HepG2 (cell line): ENCODE results near the gene SMIM14. TPM values are rescaled to one million over a fixed set of nuclear protein-coding genes. Genes with fewer than 3 reads are reported as not detected.
"Not testable (repeated sequence)": the region's sequence is repeated elsewhere in the genome, so short reads cannot be mapped to it uniquely, and the experiment has no call there.

ENCODE experiments used
- ATAC-seq: fragments of 200-7000 bp; cut with Tn5 transposase; 3 replicates; pipeline ENCODE4 v1.9.1; 2020; ENCODE audit warnings: mild to moderate bottlenecking, moderate library complexity
- BruUV-seq: library from RNA; stranded (reverse); fragments of 400-500 nt; replicated peaks from 2 replicates; lab custom pipeline; 2021; lab: Mats Ljungman, UMichigan
- CTCF ChIA-PET: fragments of 300-600 bp; formaldehyde crosslinking; extraction: SDS; loops from one replicate; lab custom pipeline; 2021; ENCODE audit warnings: low total read pairs, inconsistent platforms, low intra/inter-chr PET ratio; lab: Yijun Ruan, JAX
- POLR2A ChIA-PET: fragments of 350-600 bp; sonication (Branson Sonifier 250); formaldehyde crosslinking; loops from one replicate; lab custom pipeline; 2020; ENCODE audit warnings: antibody characterized with exemption, inconsistent platforms; lab: Yijun Ruan, JAX
- DNase-seq: peaks from one replicate; pipeline ENCODE4 v3.0.0-alpha.2; 2015; ENCODE audit warnings: low spot score
- FAIRE-seq: peaks from 3 replicates; lab custom pipeline; 2011; peaks lifted over from hg19 to GRCh38; lab: Jason Lieb, UNC
- H2AFZ ChIP-seq: one replicate; pipeline ENCODE4 v1.6.1; 2011; ENCODE audit warnings: low read length, inconsistent platforms
- H3K27ac ChIP-seq: fragments of 300-600 bp; 3 replicates; pipeline ENCODE4 v1.8.0; 2011; ENCODE audit warnings: mixed run types, mild to moderate bottlenecking, mixed read lengths, low read length, inconsistent platforms; ENCODE audit not compliant: insufficient read depth; ENCODE audit errors: extremely low read length
- H3K27me3 ChIP-seq, 2 experiments: fragments of 200-600 bp in 1 of 2; 2 replicates in 1 of 2; 3 replicates in 1 of 2; pipeline versions ENCODE4 v1.6.0 to v1.8.0; 2011; ENCODE audit warnings: low read length in 2 of 2, mild to moderate bottlenecking in 2 of 2, moderate library complexity in 2 of 2, inconsistent platforms in 1 of 2; ENCODE audit not compliant: insufficient read depth in 2 of 2, control insufficient read depth in 1 of 2
- H3K36me3 ChIP-seq, 2 experiments: fragments of 200-600 bp in 1 of 2; replicated peaks in 1 of 2; 2 replicates in 1 of 2; 3 replicates in 1 of 2; pipeline versions ENCODE4 v1.5.1 to v1.8.0; 2011; ENCODE audit warnings: low read length in 2 of 2, inconsistent platforms in 1 of 2; ENCODE audit not compliant: insufficient read depth in 2 of 2, control insufficient read depth in 1 of 2
- H3K4me1 ChIP-seq: 2 replicates; pipeline ENCODE4 v1.5.1; 2012; ENCODE audit warnings: low read length, inconsistent platforms; ENCODE audit not compliant: insufficient read depth
- H3K4me2 ChIP-seq: 2 replicates; pipeline ENCODE4 v1.6.0; 2011; ENCODE audit warnings: low read depth, low read length, inconsistent platforms
- H3K4me3 ChIP-seq, 3 experiments: fragments of 200-600 bp in 1 of 3; sonication (generic), shearing (Covaris generic) in 1 of 3; replicated peaks in 1 of 3; 2 replicates each; pipeline ENCODE4 v1.5.1; 2011 to 2016; ENCODE audit warnings: low read length in 3 of 3, inconsistent platforms in 2 of 3, low read depth in 2 of 3, mild to moderate bottlenecking in 2 of 3, control low read depth in 1 of 3, mixed read lengths in 1 of 3; ENCODE audit not compliant: insufficient read depth in 1 of 3
- H3K79me2 ChIP-seq: one replicate; pipeline ENCODE4 v1.6.1; 2011; ENCODE audit warnings: low read length, inconsistent platforms; ENCODE audit not compliant: insufficient read depth
- H3K9ac ChIP-seq: 2 replicates; pipeline ENCODE4 v1.6.0; 2011; ENCODE audit warnings: mild to moderate bottlenecking, low read depth, low read length, inconsistent platforms; ENCODE audit not compliant: insufficient read depth
- H3K9me3 ChIP-seq: 2 replicates; pipeline ENCODE4 v1.5.1; 2012; ENCODE audit warnings: mild to moderate bottlenecking, low read length
- H4K20me1 ChIP-seq: 2 replicates; pipeline ENCODE4 v1.6.0; 2011; ENCODE audit warnings: inconsistent platforms, mild to moderate bottlenecking, low read length, moderate library complexity; ENCODE audit not compliant: insufficient read depth
- AGO2 ChIP-seq: fragments of 200-400 bp; formaldehyde crosslinking; optimal IDR thresholded peaks from 2 replicates; pipeline ENCODE3; 2017; ENCODE audit warnings: mild to moderate bottlenecking, low read depth, low read length, moderate library complexity
- ATF4 ChIP-seq, 2 experiments: fragments of 450-650 bp in 1 of 2; sonication (generic) in 1 of 2; formaldehyde crosslinking; IDR thresholded peaks; 2 replicates each; pipeline versions ENCODE4 v1.5.0 to v1.8.0; 2020 to 2022; ENCODE audit warnings: mild to moderate bottlenecking in 1 of 2, missing genetic modification reagents in 1 of 2
- ATF7 ChIP-seq, 2 experiments: fragments of 450-650 bp in 1 of 2; sonication (generic) in 1 of 2; formaldehyde crosslinking in 1 of 2; IDR thresholded peaks; 2 replicates each; pipeline versions ENCODE4 v1.4.0 to v1.6.1; 2016 to 2020; ENCODE audit warnings: antibody characterized with exemption in 1 of 2, mild to moderate bottlenecking in 1 of 2, missing genetic modification reagents in 1 of 2
- RBFOX2 ChIP-seq: fragments of 200-400 bp; formaldehyde crosslinking; IDR thresholded peaks from 2 replicates; pipeline ENCODE4 v1.6.1; 2017; ENCODE audit warnings: low read depth, mild to moderate bottlenecking, low read length
- RBM22 ChIP-seq: fragments of 200-400 bp; formaldehyde crosslinking; optimal IDR thresholded peaks from 2 replicates; pipeline ENCODE3; 2017; ENCODE audit warnings: mild to moderate bottlenecking, low read length, moderate library complexity
- ZBTB4 ChIP-seq: sonication (generic); formaldehyde crosslinking; IDR thresholded peaks from 2 replicates; pipeline ENCODE4 v1.4.0; 2020; ENCODE audit warnings: missing genetic modification reagents, mild to moderate bottlenecking, borderline replicate concordance
- ZMYM3 ChIP-seq: sonication (generic); formaldehyde crosslinking; IDR thresholded peaks from 2 replicates; pipeline ENCODE4 v1.5.1; 2020; ENCODE audit warnings: mild to moderate bottlenecking, missing genetic modification reagents
- ZNF501 ChIP-seq: sonication (generic); formaldehyde crosslinking; IDR thresholded peaks from 2 replicates; pipeline ENCODE4 v1.5.1; 2020; ENCODE audit warnings: mild to moderate bottlenecking, moderate library complexity, missing genetic modification reagents
- WGBS: methylation state at CpG from one replicate; pipeline ENCODE4 v1.1.6; 2017; ENCODE audit warnings: low lambda C conversion rate; 5-methylcytosine and 5-hydroxymethylcytosine counted together
- in situ Hi-C: cut with HindIII; loops from 2 replicates; pipeline ENCODE4 v1.10.0; 2017; ENCODE audit warnings: low pct_unique_long_range_greater_than_20kb; ENCODE audit not compliant: extremely low pct_ligation_motif_present
- intact Hi-C: fragments of 100-400 bp; cut with micrococcal nuclease; formaldehyde crosslinking; loops from one replicate; pipeline ENCODE4 v1.10.0; 2022; ENCODE audit not compliant: unreplicated experiment
- polyA plus RNA-seq, 8 experiments: library from polyadenylated mRNA; depleted of rRNA in 3 of 8; stranded (reverse) in 7 of 8; unstranded in 1 of 8; fragments of >200 nt; fragmentation: Illumina TruSeq in 4 of 8; extraction: Trizol in 4 of 8; gene quantifications; 2 replicates each; pipeline versions ENCODE4 v1.2.1 to v1.2.3, GENCODE V29; 2011 to 2016; ENCODE audit warnings: low read depth in 4 of 8, missing spikeins in 1 of 8, mixed read lengths in 1 of 8; ENCODE audit not compliant: insufficient read depth in 1 of 8
- total RNA-seq, 5 experiments: library from RNA; depleted of rRNA; stranded (reverse); fragments of >200 nt; fragmentation: Illumina TruSeq; extraction: Trizol; gene quantifications; 2 replicates each; pipeline ENCODE4 v1.2.3, GENCODE V29; 2016; ENCODE audit warnings: low read depth in 1 of 5
- TF ChIP-seq, protein P1 (sequence below): fragments of 450-650 bp; IDR thresholded peaks from 2 replicates; pipeline ENCODE4 v1.6.1; 2017

SMIM14 gene
- total and polyA plus RNA-seq, 2 of the 13 experiments (the other 11 are each of a cell fraction or from before 2014, with no cell fraction given): 16.3 to 28.1 TPM

GRCh38 chr4:39516407-39516966 lies 122.2 kb downstream of the SMIM14 start:
- H3K4me1 ChIP-seq: peaks cover 80% of the 10 kb centered on the region
- WGBS: 80% methylated on average over 2 of the region's 2 CpGs
- POLR2A ChIA-PET: interaction anchor here (3.0 to 3.2 kb wide), 2 partner anchors 8 to 11 kb away, joined by 30 to 75 read pairs; partner anchors contain the start of gene UGDH

GRCh38 chr4:39515669-39516401 lies 122.8 kb downstream of the SMIM14 start:
- H4K20me1 ChIP-seq, H3K9me3 ChIP-seq, FAIRE-seq, H3K27me3 ChIP-seq, H3K4me3 ChIP-seq, DNase-seq, in situ Hi-C loops, CTCF ChIA-PET, H2AFZ ChIP-seq: not testable (repeated sequence)
- intact Hi-C loops: loop anchor here (1.0 kb wide), 1 partner anchor 11 kb away; the partner anchor contains the start of gene UGDH
- H3K9ac ChIP-seq: peak overlapping the region; percentile 61
- peak overlapping the region; percentile 97 for H3K27ac ChIP-seq
- BruUV-seq: TSS peak; percentile 90
- peak; percentile 8; the same call in 1 of the 3 replicates for ATAC-seq
- peak overlapping the region; percentile 36; the same call in 1 of the 2 replicates for H3K4me2 ChIP-seq
- peaks cover 13 to 53% of the 10 kb centered on the region in 2 experiments for H3K36me3 ChIP-seq
- peaks cover 73% of the 10 kb centered on the region for H3K79me2 ChIP-seq
- peaks cover 76% of the 10 kb centered on the region for H3K4me1 ChIP-seq
- POLR2A ChIA-PET: interaction anchor here (0.8 to 3.2 kb wide), 10 partner anchors 9 to 182 kb away, joined by 3 to 75 read pairs (median 5); partner anchors contain the start of genes LIAS, RPL9, UBE2K and UGDH
- WGBS: 85% methylated on average over 14 of the region's 14 CpGs
- TF ChIP-seq ZMYM3 (CRISPR knock-in tag) (0 out of 2 replicates have a peak, but pooled peaks have one; percentile 11), RBM22 (peak; percentile 27), ZNF501 (CRISPR knock-in tag) (peak; percentile 62; the same call in 1 of the 2 replicates), ATF4 (CRISPR knock-in tag; IDR thresholded peaks at IDR 0.05) (0 out of 4 replicates have a peak, but pooled peaks of 1 of the 2 experiments have one; percentile 16), ZBTB4 (CRISPR knock-in tag) (peak; percentile 30; the same call in 1 of the 2 replicates)

More at GRCh38 chr4:39516407-39516966, 122.2 kb downstream of the SMIM14 start:
- in situ Hi-C loops (no loop called here), intact Hi-C loops (no loop called here)
- FAIRE-seq (no peak), ATAC-seq (no peak), DNase-seq (no peak)
- no peaks in the 10 kb centered on the region for H3K9me3 ChIP-seq
- H3K27me3 ChIP-seq: no peaks in the 10 kb centered on the region
- H3K4me2 ChIP-seq: 0 out of 2 replicates have a peak overlapping the region, but pooled peaks have one; percentile 10
- no peak overlapping the region for H2AFZ ChIP-seq
- CTCF ChIA-PET: no interaction called here
- H3K36me3 ChIP-seq: peaks cover 13 to 48% of the 10 kb centered on the region in 2 experiments
- H3K79me2 ChIP-seq: peaks cover 79% of the 10 kb centered on the region
- H4K20me1 ChIP-seq: peaks cover 4% of the 10 kb centered on the region
- H3K9ac ChIP-seq: 0 out of 2 replicates have a peak overlapping the region, but pooled peaks have one; percentile 14
- H3K27ac ChIP-seq: peak overlapping the region; percentile 97
- H3K4me3 ChIP-seq: no peak overlapping the region
- no TSS peak for BruUV-seq
- TF ChIP-seq RBFOX2 (peak; percentile 58), AGO2 (peak; percentile 22), ATF7 (IDR thresholded peaks at IDR 0.05) (0 out of 2 replicates have a peak, but pooled peaks have one; percentile 16), ATF7 (CRISPR knock-in tag; IDR thresholded peaks at IDR 0.05) (no peak)
- TF ChIP-seq, protein P1, sequence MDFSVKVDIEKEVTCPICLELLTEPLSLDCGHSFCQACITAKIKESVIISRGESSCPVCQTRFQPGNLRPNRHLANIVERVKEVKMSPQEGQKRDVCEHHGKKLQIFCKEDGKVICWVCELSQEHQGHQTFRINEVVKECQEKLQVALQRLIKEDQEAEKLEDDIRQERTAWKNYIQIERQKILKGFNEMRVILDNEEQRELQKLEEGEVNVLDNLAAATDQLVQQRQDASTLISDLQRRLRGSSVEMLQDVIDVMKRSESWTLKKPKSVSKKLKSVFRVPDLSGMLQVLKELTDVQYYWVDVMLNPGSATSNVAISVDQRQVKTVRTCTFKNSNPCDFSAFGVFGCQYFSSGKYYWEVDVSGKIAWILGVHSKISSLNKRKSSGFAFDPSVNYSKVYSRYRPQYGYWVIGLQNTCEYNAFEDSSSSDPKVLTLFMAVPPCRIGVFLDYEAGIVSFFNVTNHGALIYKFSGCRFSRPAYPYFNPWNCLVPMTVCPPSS: no peak
